GM23338 (cell line): ENCODE results near the gene DDX21.

ENCODE experiments used
- CTCF ChIP-seq, 2 experiments: fragments of 200-600 bp in 1 of 2; sonication (generic) in 1 of 2; conservative IDR thresholded peaks; 2 replicates each; pipeline versions ENCODE4 v1.5.1 to v1.6.1; 2016 to 2017; ENCODE audit warnings: antibody characterized with exemption in 2 of 2, low read depth in 2 of 2, mild to moderate bottlenecking in 2 of 2, moderate library complexity in 1 of 2
- EZH2 ChIP-seq: fragments of 200-600 bp; sonication (generic); IDR thresholded peaks from one replicate; pipeline ENCODE4 v1.8.0; 2017; ENCODE audit warnings: antibody characterized with exemption, mild to moderate bottlenecking, low read depth; ENCODE audit not compliant: unreplicated experiment
- JUNB ChIP-seq: IDR thresholded peaks from one replicate; pipeline ENCODE4 v1.6.1; 2016; ENCODE audit warnings: antibody characterized with exemption; ENCODE audit not compliant: unreplicated experiment
- STAT1 ChIP-seq: IDR thresholded peaks from one replicate; pipeline ENCODE4 v1.6.1; 2016; ENCODE audit warnings: antibody characterized with exemption; ENCODE audit not compliant: unreplicated experiment

GRCh38 chr10:69025370-69025896 lies 69.5 kb downstream of the DDX21 start:
- no peak for TF ChIP-seq CTCF (conservative IDR thresholded peaks at IDR 0.05; ENCODE audit: low read depth in 2 of 2)
- no peak for TF ChIP-seq EZH2
- no peak for TF ChIP-seq STAT1
- no peak for TF ChIP-seq JUNB
